GM21381 (cell line): ENCODE results near the gene SLC4A2.
"Not testable (repeated sequence)": the region's sequence is repeated elsewhere in the genome, so short reads cannot be mapped to it uniquely, and the experiment has no call there.

Source experiments
- ATAC-seq: cut with Tn5 transposase; IDR thresholded peaks from one replicate; pipeline ENCODE4 v1.9.1; 2021; ENCODE audit warnings: mild to moderate bottlenecking, moderate library complexity; ENCODE audit not compliant: unreplicated experiment

Gene SLC4A2

GRCh38 chr7:151023232-151023631 lies 36.2 kb upstream of the SLC4A2 start:
- no peak for ATAC-seq

DNA sequence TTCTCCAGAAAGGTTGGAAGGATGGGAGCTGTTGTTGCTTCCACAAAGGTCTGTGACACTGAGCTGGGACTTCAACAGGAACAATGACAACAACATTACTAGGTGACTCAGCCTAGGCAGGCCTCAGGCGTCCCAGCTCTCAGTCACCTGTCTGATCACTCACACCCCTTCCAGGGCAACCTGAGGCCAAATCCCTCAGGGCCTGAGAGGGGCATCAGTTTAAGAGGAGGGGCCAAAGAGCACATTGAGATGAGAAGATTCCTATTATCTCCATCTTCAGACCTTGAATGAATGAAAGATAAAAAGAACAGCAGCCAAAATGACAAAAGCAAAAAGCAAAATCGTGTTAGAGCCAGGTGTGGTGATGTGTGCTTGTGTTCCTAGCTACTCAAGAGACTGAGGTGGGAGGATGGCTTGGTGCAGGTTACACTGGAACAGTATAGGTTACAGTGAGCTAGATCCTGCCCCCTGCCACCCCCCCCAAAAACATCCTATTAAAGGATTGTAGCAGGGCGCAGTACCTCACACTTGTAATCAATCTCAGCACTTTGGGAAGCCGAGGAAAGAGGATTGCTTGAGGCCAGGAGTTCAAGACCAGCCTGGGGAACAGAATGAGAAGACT lies 34.8 kb upstream of the SLC4A2 start, which contains the start of gene ATG9B:
Gene ATG9B (minus strand): TSS at position 60 of the 622 bp plus-strand sequence. CDS start 71 bp downstream, outside the sequence.
- ATAC-seq, result no peak

DNA sequence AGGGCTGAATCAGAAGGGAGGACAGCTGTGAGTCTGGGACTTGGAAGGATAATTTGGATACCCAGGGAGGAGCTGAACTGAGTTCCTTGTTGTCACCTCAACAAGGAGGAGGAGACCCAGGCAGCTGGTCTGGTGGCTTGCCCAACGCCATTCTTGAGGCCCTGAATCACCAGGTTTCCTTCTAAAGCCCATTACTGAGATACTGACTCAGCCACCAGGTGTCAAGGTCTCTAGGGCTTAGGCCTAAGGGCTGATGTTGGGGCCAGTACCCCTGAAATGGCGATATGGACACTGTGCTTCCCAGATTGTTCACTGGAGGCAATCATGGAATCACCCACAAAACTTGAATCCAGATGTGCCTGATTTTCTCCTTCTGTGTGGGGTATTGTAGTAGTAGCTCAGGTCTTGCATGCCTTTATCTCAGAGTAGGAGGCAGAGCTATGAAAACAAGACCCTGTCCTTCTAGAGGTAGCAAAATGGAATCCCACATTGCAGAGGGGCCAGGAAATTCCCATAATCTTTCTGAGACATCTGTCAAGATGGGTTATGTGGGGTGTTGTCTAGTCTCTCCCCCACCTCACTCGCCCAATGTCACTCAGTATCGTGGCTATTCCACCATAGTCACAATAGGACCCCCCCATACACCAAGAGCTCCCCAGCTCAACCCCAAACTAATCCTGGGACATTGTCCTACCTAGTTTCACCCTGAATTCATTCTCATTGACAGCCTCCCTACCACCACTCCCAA lies 33.3 kb upstream of the SLC4A2 start:
- ATAC-seq, result no peak

DNA sequence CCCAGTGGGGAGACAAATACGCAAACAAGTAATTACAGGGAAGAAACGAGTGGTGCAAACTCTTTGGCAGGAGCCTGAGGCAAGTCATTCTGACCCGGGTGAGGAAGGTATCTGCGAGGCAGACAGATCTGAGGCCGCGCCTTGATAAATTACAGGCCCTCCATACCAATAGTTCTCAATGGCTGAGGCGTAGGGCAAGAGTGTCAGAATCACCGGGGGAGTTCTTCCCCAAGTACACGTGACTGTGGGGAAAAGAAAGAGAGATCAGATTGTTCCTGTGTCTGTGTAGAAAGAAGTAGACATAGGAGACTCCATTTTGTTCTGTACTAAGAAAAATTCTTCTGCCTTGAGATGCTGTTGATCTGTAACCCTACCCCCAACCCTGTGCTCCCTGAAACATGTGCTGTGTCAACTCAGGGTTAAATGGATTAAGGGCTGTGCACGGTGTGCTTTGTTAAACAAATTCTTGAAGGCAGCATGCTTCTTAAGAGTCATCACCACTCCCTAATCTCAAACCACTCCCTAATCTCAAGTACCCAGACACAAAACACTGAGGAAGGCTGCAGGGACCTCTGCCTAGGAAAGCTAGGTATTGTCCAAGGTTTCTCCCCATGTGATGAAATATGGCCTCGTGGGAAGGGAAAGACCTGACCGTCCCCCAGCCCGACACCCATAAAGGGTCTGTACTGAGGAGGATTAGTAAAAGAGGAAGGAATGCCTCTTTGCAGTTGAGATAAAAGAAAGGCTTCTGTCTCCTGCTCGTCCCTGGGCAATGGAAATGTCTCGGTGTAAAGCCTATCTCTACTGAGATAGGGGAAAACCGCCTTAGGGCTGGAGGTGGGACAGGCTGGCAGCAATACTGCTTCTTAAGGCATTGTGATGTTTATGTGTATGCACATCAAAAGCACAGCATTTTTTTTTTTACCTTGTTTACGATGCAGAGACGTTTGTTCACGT lies 32.3 kb upstream of the SLC4A2 start:
- ATAC-seq, result not testable (repeated sequence)

GRCh38 chr7:151027728-151028130 lies 31.7 kb upstream of the SLC4A2 start:
- not testable (repeated sequence) for ATAC-seq

DNA sequence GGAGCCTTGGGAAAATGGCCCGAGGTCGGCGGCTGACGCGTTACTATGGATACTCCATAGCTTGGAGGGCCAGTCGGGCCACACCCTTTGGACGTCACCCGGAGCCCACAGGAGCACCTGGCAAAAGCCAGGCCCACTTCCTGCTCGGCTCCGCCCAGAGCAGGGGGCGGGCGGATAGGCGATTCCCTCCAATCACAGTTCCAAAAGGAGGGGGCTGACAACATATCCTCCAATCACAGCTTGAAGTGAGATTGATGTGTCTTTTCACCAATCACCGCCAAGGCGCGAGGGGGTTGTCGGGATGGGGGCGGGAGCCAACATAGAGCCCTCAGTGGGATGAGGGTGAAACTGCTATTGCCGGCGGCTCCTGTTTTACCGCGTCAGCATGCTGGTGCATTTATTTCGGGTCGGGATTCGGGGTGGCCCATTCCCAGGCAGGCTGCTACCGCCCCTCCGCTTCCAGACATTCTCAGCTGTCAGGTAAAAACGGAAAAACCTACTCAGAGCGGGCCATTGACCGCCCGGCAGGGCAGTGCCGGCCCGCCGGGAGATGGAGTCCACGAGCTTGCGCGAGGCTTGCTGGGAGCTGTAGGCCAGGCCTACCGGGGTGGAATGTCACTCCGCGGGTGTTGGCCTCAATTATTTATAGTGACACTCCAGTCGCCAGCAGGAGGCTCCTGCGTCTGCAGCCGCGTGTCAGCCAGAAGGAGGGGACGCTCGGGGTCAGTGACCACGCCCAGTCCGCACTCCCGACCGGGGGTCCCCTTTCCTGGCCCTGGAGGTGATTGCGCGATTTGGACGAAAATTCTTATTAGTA lies 31.1 kb upstream of the SLC4A2 start, which contains the start of gene ABCB8:
Gene ABCB8 (plus strand): TSS at position 320 of the 817 bp plus-strand sequence. CDS start 66 bp downstream, at position 386.
- peak; percentile 91 for ATAC-seq

DNA sequence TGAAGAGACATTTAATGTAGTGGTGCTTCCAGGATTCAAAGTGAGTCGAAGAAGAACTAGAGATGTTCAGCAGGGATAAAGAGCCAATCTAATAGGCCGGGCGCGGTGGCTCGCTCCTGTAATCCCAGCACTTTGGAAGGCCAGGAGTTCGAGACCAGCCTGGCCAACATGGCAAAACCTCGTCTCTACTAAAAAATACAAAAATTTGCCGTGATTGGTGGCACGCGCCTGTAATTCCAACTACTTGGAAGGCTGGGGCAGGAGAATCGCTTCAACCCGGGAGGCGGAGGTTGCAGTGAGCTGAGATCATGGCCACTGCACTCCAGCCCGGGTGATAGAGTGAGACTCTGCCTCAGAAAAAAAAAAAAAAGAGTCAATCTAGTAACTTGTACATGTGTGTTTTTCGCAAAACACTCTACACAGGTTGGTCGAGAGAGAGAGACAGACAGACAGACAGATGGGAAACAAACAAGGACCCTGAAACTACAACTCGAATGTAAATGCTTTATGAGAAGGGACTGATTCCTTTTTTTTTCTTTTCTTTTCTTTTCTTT lies 30.4 kb upstream of the SLC4A2 start:
- ATAC-seq, result no peak

GRCh38 chr7:151031011-151031410 lies 28.4 kb upstream of the SLC4A2 start:
- ATAC-seq, result no peak

DNA sequence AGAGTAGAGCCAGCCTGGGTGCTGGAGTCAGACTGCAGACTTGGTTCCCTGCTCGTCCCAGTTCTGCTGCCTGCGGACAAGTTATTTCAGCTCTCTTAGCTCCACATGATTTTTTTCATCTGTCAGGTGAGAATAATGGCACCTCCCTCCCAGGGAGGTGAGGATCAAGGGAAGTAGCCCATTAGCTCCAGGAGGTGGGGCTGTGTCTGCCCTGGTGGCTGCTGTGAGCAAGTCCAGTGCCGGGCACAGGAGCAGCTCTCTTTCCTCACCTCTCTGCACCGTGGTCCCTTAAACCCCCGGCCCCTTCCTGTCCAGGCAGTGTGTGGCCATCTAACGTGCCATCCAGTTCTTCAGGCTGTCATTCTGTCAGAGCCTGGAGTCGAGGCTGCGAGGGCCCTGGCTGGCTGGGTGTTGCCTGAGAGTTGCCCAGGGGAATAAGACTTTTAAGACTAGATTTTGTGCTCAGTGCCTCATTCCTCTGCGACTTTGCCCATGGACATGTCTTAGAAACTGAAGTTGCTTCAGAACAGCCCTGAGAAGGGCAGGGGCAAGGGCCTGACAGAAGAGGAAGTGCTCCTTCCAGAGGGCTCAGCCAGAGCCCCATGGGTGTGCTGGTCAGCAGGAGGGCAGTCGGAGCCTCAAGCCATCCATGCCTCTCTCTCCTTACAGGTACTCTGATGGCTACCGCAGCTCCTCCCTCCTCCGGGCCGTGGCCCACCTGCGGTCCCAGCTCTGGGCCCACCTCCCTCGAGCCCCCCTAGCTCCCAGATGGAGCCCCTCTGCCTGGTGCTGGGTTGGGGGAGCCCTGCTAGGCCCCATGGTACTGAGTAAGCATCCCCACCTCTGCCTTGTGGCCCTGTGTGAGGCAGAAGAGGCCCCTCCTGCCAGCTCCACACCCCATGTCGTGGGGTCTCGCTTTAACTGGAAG lies 26.2 kb upstream of the SLC4A2 start:
- no peak for ATAC-seq

DNA sequence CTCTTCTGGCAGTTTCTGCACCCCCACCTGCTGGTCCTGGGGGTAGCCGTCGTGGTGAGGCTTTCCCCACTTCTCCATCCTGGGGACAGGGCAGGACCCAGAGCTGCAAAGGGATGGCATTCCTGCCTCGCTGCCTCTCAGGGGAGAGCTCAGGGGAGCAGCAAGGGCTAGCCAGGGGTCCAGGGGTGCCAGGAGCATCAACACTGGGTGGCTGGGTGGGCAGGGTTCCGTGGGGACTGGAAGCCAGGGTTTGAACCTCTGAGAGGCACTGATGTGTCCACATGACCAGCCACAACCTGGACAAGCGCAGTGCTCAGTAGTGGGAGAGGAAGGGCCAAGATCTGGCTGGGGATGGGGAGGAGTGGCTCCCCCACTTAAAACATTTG lies 25.5 kb upstream of the SLC4A2 start:
- ATAC-seq, result no peak

GRCh38 chr7:151034312-151035025 lies 24.9 kb upstream of the SLC4A2 start:
- ATAC-seq, result no peak

- no peak for ATAC-seq
These were observed 24.2 kb upstream of the SLC4A2 start for GRCh38 chr7:151035026-151035717.

- ATAC-seq, result no peak
These were observed 23.5 kb upstream of the SLC4A2 start for GRCh38 chr7:151035902-151036301.

DNA sequence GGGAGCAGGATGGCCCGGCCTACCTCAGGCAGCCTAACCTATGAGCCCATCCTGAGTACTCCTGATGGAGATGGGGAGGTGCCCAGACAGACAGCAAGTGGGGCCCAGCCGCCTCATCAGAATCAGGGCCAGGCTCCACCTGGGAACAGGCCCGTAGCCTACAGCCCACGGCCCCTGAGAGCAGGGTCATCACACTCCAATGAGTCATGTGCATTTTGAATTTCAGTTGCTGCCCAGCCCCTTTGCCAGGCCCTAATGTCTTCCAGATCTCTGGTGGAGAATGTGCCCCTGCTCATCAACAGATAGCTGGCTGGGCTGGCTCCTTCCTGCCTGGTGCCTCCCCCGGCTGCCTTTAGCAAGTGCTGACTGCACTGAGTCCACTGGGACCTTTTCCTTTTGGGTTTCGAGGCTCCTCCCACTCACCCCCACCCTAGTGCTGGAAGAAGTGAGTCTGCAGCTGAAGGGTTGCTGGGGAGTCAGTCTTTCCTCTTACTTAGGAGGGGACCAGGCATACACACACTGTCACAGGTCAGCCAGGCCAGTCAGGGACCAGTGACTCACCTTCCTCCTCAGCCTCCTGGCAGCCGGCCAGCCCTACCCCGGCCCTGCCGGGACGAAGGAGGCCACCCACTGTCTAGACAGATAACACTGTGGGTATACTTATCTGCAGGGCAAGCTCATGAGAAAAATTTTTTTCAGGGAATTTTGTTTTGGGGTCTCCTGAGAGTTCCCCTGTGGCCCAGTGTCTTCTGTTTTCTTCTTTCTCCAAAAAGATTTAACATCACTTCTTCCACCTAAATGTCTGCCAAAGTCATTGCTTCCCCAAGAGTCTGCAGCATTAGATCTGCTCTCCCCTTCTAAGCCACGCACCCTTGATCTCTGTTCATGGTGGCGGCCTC lies 20.2 kb upstream of the SLC4A2 start:
- ATAC-seq, result no peak

DNA sequence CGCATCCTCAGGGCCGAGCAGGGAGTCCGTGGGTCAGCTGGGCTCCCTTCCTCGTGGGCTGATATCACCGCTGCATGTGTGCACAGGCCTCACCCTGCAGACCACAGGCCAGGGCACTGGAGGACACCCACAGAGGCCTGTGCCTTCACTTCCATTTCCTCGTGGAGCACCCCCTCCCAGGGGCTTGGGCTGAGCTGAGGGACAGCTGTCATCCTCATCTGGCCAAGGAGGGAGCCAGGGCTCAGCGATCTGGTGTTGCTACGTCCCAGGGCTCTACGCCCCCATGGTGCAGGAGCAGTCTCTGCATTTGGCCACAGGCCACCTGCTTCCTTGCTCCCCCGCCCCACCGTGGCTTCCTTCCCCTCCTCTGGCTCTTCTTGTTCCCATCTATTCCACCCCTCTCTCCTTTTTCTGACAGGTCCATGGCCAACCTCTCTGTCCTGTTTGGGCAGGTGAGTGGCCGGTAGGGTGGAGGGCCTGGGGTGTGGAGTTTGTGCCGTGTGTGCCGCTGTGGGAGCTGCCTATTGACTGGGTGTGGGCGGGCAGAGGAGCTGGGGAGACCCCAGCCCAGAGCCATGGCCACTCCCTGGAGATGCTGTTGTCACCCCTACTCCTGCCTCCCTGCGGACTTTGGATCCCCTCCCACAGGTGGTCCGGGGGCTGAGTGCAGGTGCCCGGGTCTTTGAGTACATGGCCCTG lies 19.4 kb upstream of the SLC4A2 start:
- ATAC-seq, result no peak
